GM13977 (cell line): ENCODE results near the gene C9orf43.

Experiments
- DNase-seq: peaks from one replicate; pipeline ENCODE4 v3.0.0; 2012; ENCODE audit warnings: low spot score
- in situ Hi-C: fragments of 300-500 bp; cut with MboI; formaldehyde crosslinking; loops from one replicate; pipeline ENCODE4 v1.12.0; 2022; ENCODE audit warnings: low sequenced_read_pairs, low pct_unique_long_range_greater_than_20kb, mixed read lengths, inconsistent platforms; ENCODE audit not compliant: unreplicated experiment
- TF ChIP-seq, protein P1 (sequence below): IDR thresholded peaks from 2 replicates; pipeline ENCODE4 v1.5.1; 2012; ENCODE audit warnings: mild to moderate bottlenecking, control low read depth; ENCODE audit not compliant: insufficient read depth; ENCODE audit errors: extremely low read depth, missing control alignments

The C9orf43 gene

DNA sequence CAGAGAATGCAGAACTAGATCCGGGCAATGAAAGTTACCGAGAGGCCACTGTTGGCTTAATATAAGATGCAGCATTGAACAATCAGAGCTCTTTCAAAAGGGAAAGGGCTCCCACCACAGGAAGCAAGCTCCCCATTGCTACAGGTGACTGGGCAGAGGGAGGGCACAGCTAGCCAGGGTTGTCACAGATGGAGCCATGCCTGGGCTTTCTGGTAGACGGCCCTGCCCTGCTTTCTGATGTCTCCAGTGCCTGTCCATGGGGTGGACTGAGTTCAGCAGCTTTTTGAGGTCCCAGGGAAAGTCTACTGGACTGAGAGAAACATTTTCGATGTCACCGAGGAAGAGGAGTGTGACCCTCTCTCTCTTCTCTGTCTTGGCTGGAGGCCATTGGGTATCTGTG is 67.1 kb downstream of the C9orf43 start:
- TF ChIP-seq, protein P1, sequence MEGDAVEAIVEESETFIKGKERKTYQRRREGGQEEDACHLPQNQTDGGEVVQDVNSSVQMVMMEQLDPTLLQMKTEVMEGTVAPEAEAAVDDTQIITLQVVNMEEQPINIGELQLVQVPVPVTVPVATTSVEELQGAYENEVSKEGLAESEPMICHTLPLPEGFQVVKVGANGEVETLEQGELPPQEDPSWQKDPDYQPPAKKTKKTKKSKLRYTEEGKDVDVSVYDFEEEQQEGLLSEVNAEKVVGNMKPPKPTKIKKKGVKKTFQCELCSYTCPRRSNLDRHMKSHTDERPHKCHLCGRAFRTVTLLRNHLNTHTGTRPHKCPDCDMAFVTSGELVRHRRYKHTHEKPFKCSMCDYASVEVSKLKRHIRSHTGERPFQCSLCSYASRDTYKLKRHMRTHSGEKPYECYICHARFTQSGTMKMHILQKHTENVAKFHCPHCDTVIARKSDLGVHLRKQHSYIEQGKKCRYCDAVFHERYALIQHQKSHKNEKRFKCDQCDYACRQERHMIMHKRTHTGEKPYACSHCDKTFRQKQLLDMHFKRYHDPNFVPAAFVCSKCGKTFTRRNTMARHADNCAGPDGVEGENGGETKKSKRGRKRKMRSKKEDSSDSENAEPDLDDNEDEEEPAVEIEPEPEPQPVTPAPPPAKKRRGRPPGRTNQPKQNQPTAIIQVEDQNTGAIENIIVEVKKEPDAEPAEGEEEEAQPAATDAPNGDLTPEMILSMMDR: no peak
- in situ Hi-C loops: no loop called here

GRCh38 chr9:113479174-113479621 is 68.7 kb downstream of the C9orf43 start:
- in situ Hi-C loops: no loop called here
- DNase-seq: no peak

More for the DNA sequence above, 67.1 kb downstream of the C9orf43 start:
- DNase-seq: no peak

More at GRCh38 chr9:113479174-113479621, 68.7 kb downstream of the C9orf43 start:
- TF ChIP-seq, protein P1: no peak
